GM13977 (cell line): ENCODE measurements around the gene BOLA1.
A peak's percentile ranks its signal among the peaks of the same experiment; 100 is the strongest.
"Not testable (repeated sequence)": the region's sequence is repeated elsewhere in the genome, so short reads cannot be mapped to it uniquely, and the experiment has no call there.

Source experiments
- DNase-seq: peaks from one replicate; pipeline ENCODE4 v3.0.0; 2012; ENCODE audit warnings: low spot score
- in situ Hi-C: fragments of 300-500 bp; cut with MboI; formaldehyde crosslinking; loops from one replicate; pipeline ENCODE4 v1.12.0; 2022; ENCODE audit warnings: low sequenced_read_pairs, low pct_unique_long_range_greater_than_20kb, mixed read lengths, inconsistent platforms; ENCODE audit not compliant: unreplicated experiment
- TF ChIP-seq, protein P1 (sequence below): IDR thresholded peaks from 2 replicates; pipeline ENCODE4 v1.5.1; 2012; ENCODE audit warnings: mild to moderate bottlenecking, control low read depth; ENCODE audit not compliant: insufficient read depth; ENCODE audit errors: extremely low read depth, missing control alignments

Gene BOLA1, protein sequence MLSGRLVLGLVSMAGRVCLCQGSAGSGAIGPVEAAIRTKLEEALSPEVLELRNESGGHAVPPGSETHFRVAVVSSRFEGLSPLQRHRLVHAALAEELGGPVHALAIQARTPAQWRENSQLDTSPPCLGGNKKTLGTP

DNA sequence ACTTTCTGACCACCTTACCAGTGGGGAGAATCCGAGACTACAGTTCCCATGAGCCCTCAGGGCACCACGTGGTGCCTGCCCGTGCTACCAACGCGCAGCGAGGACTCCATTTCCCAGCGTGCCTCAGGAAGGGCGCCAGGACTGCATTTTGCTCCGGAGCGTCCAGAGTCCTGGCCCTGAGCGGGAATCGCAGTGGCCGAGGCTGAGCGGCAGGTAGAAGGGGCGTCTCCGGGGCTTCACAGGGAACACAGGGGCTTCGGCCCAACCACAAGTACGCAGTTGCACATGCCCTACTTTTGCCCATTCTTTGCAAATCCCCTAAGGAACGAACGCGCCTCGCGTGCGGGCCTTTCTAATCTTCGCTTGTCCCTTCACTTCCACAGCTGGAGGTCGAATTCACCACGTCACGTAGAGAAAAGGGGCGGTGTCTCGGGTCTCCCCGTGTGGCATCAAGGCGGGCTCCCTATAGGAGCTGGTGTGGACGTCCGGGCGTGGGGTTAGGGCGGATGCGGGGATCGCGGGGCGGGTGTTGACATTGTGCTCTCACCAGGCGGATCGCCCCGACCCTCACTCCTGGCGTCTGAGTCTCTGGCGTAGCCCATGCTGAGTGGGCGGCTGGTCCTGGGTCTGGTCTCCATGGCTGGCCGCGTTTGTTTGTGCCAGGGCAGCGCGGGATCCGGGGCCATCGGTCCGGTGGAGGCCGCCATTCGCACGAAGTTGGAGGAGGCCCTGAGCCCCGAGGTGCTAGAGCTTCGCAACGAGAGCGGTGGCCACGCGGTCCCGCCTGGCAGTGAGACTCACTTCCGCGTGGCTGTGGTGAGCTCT, at the start of gene BOLA1:
BOLA1 (plus strand) TSS at position 109 of the 825 bp plus-strand sequence; CDS start at position 601, 492 bp downstream.
- in situ Hi-C loops: no loop called here
- TF ChIP-seq, protein P1, sequence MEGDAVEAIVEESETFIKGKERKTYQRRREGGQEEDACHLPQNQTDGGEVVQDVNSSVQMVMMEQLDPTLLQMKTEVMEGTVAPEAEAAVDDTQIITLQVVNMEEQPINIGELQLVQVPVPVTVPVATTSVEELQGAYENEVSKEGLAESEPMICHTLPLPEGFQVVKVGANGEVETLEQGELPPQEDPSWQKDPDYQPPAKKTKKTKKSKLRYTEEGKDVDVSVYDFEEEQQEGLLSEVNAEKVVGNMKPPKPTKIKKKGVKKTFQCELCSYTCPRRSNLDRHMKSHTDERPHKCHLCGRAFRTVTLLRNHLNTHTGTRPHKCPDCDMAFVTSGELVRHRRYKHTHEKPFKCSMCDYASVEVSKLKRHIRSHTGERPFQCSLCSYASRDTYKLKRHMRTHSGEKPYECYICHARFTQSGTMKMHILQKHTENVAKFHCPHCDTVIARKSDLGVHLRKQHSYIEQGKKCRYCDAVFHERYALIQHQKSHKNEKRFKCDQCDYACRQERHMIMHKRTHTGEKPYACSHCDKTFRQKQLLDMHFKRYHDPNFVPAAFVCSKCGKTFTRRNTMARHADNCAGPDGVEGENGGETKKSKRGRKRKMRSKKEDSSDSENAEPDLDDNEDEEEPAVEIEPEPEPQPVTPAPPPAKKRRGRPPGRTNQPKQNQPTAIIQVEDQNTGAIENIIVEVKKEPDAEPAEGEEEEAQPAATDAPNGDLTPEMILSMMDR: no peak
- DNase-seq: peak; percentile 96

DNA sequence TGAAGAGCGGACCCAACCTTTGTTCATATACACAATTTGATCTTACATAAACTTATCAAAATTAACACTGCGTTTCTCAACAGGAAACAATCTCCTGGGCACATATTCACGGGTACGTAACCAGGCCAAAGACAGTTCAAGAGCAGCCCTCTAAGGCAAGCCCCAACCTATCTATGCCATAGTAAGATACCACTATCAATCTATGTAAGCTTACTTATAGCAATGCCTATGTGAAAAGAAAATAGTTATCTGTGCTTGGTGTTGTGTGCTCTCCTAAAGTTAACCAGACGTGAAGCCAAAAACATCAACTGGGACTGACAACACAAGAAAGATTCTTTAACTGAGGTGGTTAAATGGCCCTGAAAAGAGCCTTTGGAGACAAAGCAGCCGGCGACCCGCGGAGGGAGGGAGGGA, 49.4 kb upstream of the BOLA1 start:
- DNase-seq: no peak
- in situ Hi-C loops: no loop called here
- TF ChIP-seq, protein P1: no peak

DNA sequence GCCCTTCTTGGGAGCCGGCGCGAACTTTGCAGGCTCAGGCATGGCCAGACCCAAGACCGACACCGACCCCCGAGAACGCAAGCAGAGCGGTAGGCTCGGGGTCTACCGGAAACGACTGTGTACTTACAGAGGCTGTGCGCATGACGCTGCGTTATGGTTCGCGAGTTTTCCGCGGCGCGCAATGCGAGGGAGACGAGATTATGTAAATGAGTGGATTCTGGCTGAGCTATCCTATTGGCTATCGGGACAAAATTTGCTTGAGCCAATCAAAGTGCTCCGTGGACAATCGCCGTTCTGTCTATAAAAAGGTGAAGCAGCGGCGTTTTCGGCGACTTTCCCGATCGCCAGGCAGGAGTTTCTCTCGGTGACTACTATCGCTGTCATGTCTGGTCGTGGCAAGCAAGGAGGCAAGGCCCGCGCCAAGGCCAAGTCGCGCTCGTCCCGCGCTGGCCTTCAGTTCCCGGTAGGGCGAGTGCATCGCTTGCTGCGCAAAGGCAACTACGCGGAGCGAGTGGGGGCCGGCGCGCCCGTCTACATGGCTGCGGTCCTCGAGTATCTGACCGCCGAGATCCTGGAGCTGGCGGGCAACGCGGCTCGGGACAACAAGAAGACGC, 48.5 kb upstream of the BOLA1 start:
- in situ Hi-C loops: not testable (repeated sequence)

DNA sequence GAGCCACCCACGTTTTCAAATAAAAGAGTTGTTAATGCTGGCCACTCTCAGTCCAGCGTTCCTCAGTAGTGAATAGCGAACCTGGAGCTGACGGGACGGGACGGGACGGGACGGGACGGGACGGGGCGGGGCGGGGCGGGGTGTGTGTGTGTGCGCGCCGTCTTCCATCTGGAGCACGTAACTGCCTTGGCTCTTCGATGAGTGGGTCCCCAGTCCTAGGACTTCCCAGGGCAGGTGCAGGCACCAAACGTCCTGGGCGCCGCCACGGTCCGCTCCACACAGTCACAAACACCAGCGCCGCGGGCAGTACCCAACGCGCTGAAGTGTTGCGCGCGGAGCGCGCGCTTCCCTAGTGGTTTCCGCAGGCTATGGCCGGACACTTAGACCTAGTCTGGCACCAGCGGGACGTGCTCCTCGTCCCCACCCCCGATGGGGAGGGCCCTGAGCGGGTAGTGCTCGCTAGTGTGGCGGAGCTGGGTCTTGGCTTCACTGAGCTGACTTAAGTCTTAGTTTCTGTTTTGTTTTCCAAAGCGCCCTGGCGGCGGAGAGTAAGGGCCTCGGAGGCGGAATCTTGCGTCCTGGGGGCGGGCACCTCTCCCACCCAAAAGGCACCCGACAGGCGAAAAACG, 47.7 kb upstream of the BOLA1 start:
- in situ Hi-C loops, DNase-seq: not testable (repeated sequence)

More for the DNA sequence above, 48.5 kb upstream of the BOLA1 start:
- not testable (repeated sequence) for DNase-seq

DNA sequence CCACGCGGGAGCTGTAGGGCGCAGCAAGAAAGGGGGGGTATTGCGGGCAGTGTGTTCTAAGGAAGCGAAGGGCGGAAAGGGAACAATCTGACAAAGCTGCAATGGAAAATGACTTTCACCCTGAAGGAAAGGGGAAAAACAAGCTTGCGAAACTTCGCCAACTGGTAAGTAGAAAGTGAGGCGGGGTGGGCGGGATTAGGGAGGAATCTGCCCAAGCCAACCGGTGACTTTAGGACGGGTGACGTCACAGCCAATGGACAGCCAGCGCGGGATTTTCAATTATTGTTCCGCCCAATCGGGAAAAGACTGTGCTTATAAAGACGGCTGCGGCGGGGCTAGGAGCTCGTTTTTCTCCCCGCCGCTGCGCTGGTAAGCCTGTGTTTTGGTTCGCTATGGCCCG, 47.1 kb upstream of the BOLA1 start:
- not testable (repeated sequence) for DNase-seq

DNA sequence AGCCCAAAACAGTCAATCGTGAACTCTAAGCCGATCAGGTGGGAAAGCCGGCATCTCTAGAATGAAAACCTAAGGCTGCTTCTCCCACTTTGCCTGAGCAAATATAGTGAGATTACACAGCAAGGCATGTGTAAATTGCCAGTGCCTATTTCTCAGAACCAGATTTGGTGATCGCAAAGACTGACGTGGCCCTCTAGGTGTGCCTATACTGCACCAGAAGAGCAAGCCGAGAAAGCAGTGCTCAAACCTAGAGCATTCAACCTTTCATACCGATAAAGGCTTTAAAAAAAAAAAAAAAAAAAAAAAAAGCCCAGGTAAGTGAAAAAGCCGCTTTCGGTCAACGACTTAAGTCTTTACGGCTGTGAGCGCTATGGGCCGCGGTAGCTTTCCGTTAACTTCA, 39.1 kb upstream of the BOLA1 start:
- DNase-seq, in situ Hi-C loops: not testable (repeated sequence)

More for the DNA sequence above, 47.1 kb upstream of the BOLA1 start:
- in situ Hi-C loops: not testable (repeated sequence)

DNA sequence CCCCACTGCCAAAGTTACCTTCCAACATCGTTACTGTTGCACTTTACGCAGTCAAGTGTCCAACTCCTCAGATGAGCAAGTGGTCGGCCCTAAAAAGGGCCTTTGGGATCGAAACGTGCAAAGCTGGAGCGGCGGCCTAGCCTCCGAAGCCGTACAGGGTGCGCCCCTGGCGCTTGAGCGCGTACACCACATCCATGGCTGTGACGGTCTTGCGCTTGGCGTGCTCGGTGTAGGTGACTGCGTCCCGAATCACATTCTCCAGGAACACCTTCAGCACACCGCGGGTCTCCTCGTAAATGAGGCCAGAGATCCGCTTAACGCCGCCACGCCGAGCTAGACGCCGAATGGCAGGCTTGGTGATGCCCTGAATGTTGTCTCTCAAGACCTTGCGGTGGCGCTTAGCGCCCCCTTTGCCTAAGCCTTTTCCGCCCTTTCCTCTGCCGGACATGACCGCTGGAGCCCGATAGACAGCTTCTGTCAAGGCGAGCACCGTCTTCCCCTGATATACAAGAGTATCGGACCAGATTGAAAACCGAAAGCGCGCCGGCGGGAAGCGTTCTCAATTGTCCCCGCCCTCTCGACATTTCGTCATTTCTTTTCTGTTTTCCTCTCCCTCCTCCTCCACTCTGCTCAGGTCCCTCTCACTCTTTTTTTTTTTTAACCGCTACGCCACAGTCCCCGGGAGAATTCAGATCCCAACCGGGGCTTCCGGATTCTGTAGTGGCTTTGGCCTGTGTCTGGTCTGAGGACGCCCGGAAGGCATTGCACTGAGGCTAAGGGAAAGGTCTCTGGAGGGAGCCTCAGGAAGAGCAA, 38.5 kb upstream of the BOLA1 start:
- DNase-seq, in situ Hi-C loops: not testable (repeated sequence)

DNA sequence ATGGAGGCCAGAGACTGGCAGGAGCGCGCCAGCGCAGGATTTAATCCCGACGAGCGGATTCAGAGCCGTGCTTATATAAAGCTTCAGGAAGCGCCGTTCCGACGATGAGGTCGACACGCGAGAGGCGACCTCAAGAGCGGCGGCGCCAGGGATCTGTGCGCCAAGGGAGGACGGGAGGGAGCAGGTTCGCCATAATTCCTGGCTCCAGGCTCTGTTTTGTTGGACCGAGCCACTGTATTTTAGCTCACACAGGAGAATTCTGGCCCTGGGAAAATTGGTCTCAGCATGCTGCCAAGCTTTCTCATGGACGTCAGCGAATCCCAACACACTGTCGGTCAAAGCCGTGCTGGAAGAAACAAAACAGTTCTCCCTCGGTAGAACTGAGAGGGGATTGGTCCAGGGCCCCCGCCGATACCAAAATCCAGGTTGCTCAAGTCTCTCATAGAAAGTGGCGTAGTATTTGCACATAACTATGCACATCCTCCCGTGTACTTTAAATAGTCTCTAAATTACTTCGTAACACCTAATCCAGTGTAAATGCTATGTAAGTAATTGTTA, 37.8 kb upstream of the BOLA1 start:
- DNase-seq, in situ Hi-C loops: not testable (repeated sequence)

DNA sequence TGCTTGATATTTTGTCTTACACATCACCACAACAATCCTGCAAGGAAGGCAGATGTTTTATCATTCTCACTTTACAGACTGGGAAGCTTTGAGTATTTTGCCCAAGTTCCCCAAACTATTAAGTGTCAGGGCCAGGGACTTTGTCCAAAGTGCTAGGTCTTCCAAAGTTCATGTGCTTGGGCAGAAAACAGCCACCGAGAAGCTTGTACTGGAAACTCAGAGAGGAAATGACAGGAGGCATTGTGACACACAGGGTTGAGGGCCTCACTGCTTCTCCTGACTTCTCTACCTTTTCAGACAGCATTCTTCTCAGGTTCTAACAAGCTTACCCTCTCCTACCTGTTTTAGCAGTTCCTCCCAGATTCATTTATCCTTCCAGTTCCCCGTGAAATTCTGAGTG, 32.5 kb upstream of the BOLA1 start:
- in situ Hi-C loops, DNase-seq: not testable (repeated sequence)

DNA sequence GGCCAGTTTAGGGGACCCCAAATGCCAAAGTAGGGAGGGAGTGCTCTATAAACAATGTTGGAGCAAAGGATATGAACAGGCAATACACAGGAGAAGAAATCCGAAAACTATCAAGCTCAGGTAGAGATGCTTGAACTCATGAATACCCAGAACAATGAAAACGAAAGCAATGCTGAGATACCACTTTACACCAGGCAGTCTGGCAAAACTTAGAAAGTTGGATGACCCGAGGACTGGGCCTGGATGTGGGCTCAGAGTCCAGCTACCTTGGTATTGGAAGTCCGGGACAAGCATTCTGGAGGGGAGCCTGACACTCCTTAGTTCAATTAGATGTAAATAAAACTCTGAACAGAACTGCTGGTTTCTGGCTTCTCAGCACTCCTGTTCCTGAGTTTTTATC, 26.3 kb upstream of the BOLA1 start:
- DNase-seq, in situ Hi-C loops: not testable (repeated sequence)
